ENCODE results near the gene KANSL1. TPM values are rescaled to one million over a fixed set of nuclear protein-coding genes. Genes with fewer than 3 reads are reported as not detected.
A peak's percentile ranks its signal among the peaks of the same experiment; 100 is the strongest.

KANSL1 gene
- total and polyA plus RNA-seq, 2 donors (not counting 1 experiment from before 2014, with no cell fraction given), result 36.8 to 233 TPM

- peak overlapping the region; percentile 28 for H3K27ac Mint-ChIP-seq
- H3K9me3 Mint-ChIP-seq (ENCODE audit: insufficient read depth), result no peaks in the 10 kb centered on the region
- TF ChIP-seq CTCF (IDR thresholded peaks at IDR 0.05) (no peak), EZH2 (IDR thresholded peaks at IDR 0.05; ENCODE audit: borderline replicate concordance, insufficient read depth, low read depth, low read length, poor library complexity, severe bottlenecking) (no peak)
- intact Hi-C loops (cut with micrococcal nuclease), result loop anchor here (1.0 to 2.0 kb wide), 2 partner anchors 8 to 15 kb away; no protein-coding TSS in a partner anchor
- H3K27me3 Mint-ChIP-seq, result no peaks in the 10 kb centered on the region
- Histone ChIP-seq H3K4me2 (replicated peaks; ENCODE audit: low read depth, low read length, poor library complexity, severe bottlenecking) (no peak overlapping the region), H2AFZ (ENCODE audit: insufficient read depth, low read depth, low read length, poor library complexity, severe bottlenecking) (no peak overlapping the region), H3K27ac (ENCODE audit: low read length in 2 of 2) (no peak overlapping the region), H3K79me2 (ENCODE audit: control insufficient read depth, insufficient read depth, low read length) (peaks cover 100% of the 10 kb centered on the region), H3K4me1 (ENCODE audit: control insufficient read depth in 2 of 2, insufficient read depth in 2 of 2, low read length in 2 of 2) (peaks cover 48 to 81% of the 10 kb centered on the region in 2 donors), H3K27me3 (replicated peaks in 1 of 4; ENCODE audit: control extremely low read depth in 1 of 4, control insufficient read depth in 3 of 4, insufficient read depth in 4 of 4, low read length in 3 of 4) (no peaks in the 10 kb centered on the region), H3K36me3 (replicated peaks in 1 of 2; ENCODE audit: control extremely low read depth in 1 of 2, control insufficient read depth in 1 of 2, extremely low read depth in 1 of 2, insufficient read depth in 2 of 2, low read length in 1 of 2) (peaks cover 2 to 3% of the 10 kb centered on the region in 2 experiments), H3K9me3 (ENCODE audit: control extremely low read depth in 1 of 3, control insufficient read depth in 2 of 3, insufficient read depth in 1 of 3, low read length in 2 of 3) (no peaks in the 10 kb centered on the region), H3K9ac (ENCODE audit: low read length) (no peak overlapping the region), H4K20me1 (ENCODE audit: control insufficient read depth, insufficient read depth, low read length, poor library complexity, severe bottlenecking) (peaks cover 96% of the 10 kb centered on the region), H3K4me3 (ENCODE audit: control extremely low read depth in 1 of 5, extremely low read depth in 1 of 5, insufficient read depth in 1 of 5, low read depth in 2 of 5, low read length in 4 of 5) (no peak overlapping the region)
- ChIA-PET POLR2A (interaction anchor here (0.5 kb wide), 1 partner anchor 22 kb away, joined by 9 read pairs; no protein-coding TSS in a partner anchor), CTCF (interaction anchor here (0.6 to 1.0 kb wide), 2 partner anchors 35 to 789 kb away, joined by 3 to 4 read pairs; partner anchors contain the start of gene KANSL1)
- peaks cover 85% of the 10 kb centered on the region for H3K4me1 Mint-ChIP-seq
- peak overlapping the region; percentile 14 for H3K4me3 Mint-ChIP-seq
- DNase-seq (no peak), ATAC-seq (ENCODE audit: low read depth) (no peak)
- no CpG with 5 or more reads among the region's 3 CpGs for WGBS (ENCODE audit: insufficient coverage)
Measured at GRCh38 chr17:46157443-46158062, 35.7 kb downstream of the KANSL1 start.
